Non-pigmented ciliary epithelial cell (primary cell): ENCODE results near the gene THEM4.
"Not testable (repeated sequence)": the region's sequence is repeated elsewhere in the genome, so short reads cannot be mapped to it uniquely, and the experiment has no call there.

Experiments
- DNase-seq: peaks from one replicate; pipeline ENCODE4 v3.0.0-alpha.2; 2010; ENCODE audit warnings: low read depth

THEM4 gene

GRCh38 chr1:151892190-151892589 is 17.1 kb downstream of the THEM4 start:
- DNase-seq: no peak

GRCh38 chr1:151891512-151891911 is 17.8 kb downstream of the THEM4 start:
- no peak for DNase-seq

- no peak for DNase-seq
Measured at GRCh38 chr1:151888972-151889570, 20.2 kb downstream of the THEM4 start.

- no peak for DNase-seq
Measured at GRCh38 chr1:151887028-151887427, 22.3 kb downstream of the THEM4 start.

GRCh38 chr1:151885479-151885878 is 23.8 kb downstream of the THEM4 start:
- DNase-seq: no peak

GRCh38 chr1:151884879-151885278 is 24.4 kb downstream of the THEM4 start:
- DNase-seq: not testable (repeated sequence)

- not testable (repeated sequence) for DNase-seq
Measured at GRCh38 chr1:151884445-151884844, 24.9 kb downstream of the THEM4 start.

GRCh38 chr1:151883898-151884297 is 25.4 kb downstream of the THEM4 start:
- DNase-seq: not testable (repeated sequence)

GRCh38 chr1:151882918-151883317 is 26.4 kb downstream of the THEM4 start:
- DNase-seq: not testable (repeated sequence)

GRCh38 chr1:151882466-151882865 is 26.8 kb downstream of the THEM4 start:
- no peak for DNase-seq

- no peak for DNase-seq
Measured at GRCh38 chr1:151881479-151881878, 27.8 kb downstream of the THEM4 start.

GRCh38 chr1:151875419-151876097 is 33.8 kb downstream of the THEM4 start:
- DNase-seq: no peak

GRCh38 chr1:151872776-151873175 is 36.5 kb downstream of the THEM4 start:
- DNase-seq: not testable (repeated sequence)

GRCh38 chr1:151871284-151872030 is 37.9 kb downstream of the THEM4 start:
- no peak for DNase-seq

GRCh38 chr1:151868486-151868885 is 40.8 kb downstream of the THEM4 start:
- no peak for DNase-seq

- peak; percentile 38 for DNase-seq
Measured at GRCh38 chr1:151867765-151868411, 41.4 kb downstream of the THEM4 start.

- DNase-seq: no peak
Measured at GRCh38 chr1:151867321-151867720, 42.0 kb downstream of the THEM4 start.

- no peak for DNase-seq
Measured at GRCh38 chr1:151864411-151864810, 44.9 kb downstream of the THEM4 start.

- no peak for DNase-seq
Measured at GRCh38 chr1:151862604-151863003, 46.7 kb downstream of the THEM4 start.

GRCh38 chr1:151860504-151861187 is 48.7 kb downstream of the THEM4 start:
- DNase-seq: no peak

GRCh38 chr1:151859891-151860293 is 49.4 kb downstream of the THEM4 start:
- no peak for DNase-seq
